Measurements from ENCODE around the gene DNAJC1. TPM values are rescaled to one million over a fixed set of nuclear protein-coding genes. Genes with fewer than 3 reads are reported as not detected.
"Not testable (repeated sequence)": the region's sequence is repeated elsewhere in the genome, so short reads cannot be mapped to it uniquely, and the experiment has no call there.

Gene DNAJC1
- total RNA-seq, 1 experiment from 2014 or later, result 19.1 TPM

- H4K20me1 ChIP-seq (ENCODE audit: insufficient read depth), result no peaks in the 10 kb centered on the region
- no peak for DNase-seq
- no peaks in the 10 kb centered on the region for H3K36me3 ChIP-seq (ENCODE audit: low read depth)
- H3K4me3 ChIP-seq, result no peak overlapping the region
- H3K27ac ChIP-seq, result no peak overlapping the region
- CTCF ChIA-PET, result no interaction called here
- intact Hi-C loops (cut with micrococcal nuclease; ENCODE audit: unreplicated experiment), result no loop called here
- POLR2A ChIA-PET (ENCODE audit: unreplicated experiment), result no interaction called here
- no peak overlapping the region for H3K4me2 ChIP-seq
- no peaks in the 10 kb centered on the region for H3K9me2 ChIP-seq (ENCODE audit: insufficient read depth)
- H3K27me3 ChIP-seq (ENCODE audit: insufficient read depth, low read depth), result no peaks in the 10 kb centered on the region
- H3K79me2 ChIP-seq (ENCODE audit: low read depth), result no peaks in the 10 kb centered on the region
- no peaks in the 10 kb centered on the region for H3K9me3 ChIP-seq (ENCODE audit: insufficient read depth, low read depth)
- TF ChIP-seq CTCF (conservative IDR thresholded peaks at IDR 0.05) (no peak), EZH2 (IDR thresholded peaks at IDR 0.05; ENCODE audit: low read depth) (no peak)
- no peak overlapping the region for H2AFZ ChIP-seq
- BruUV-seq (replicated peaks), result no TSS peak
- H3K4me1 ChIP-seq (replicated peaks; ENCODE audit: insufficient read depth), result no peaks in the 10 kb centered on the region
- H3F3A ChIP-seq (ENCODE audit: insufficient read depth, low read depth), result no peaks in the 10 kb centered on the region
Measured at GRCh38 chr10:21843645-21844044, 159.9 kb downstream of the DNAJC1 start.

GRCh38 chr10:21841273-21841672, 162.3 kb downstream of the DNAJC1 start:
- BruUV-seq (replicated peaks); H3K4me3 ChIP-seq; H3K9me2 ChIP-seq (ENCODE audit: insufficient read depth); H3F3A ChIP-seq (ENCODE audit: insufficient read depth, low read depth); H3K4me1 ChIP-seq (replicated peaks; ENCODE audit: insufficient read depth); POLR2A ChIA-PET (ENCODE audit: unreplicated experiment); intact Hi-C loops (cut with micrococcal nuclease; ENCODE audit: unreplicated experiment); H3K4me2 ChIP-seq; DNase-seq; H3K27me3 ChIP-seq (ENCODE audit: insufficient read depth, low read depth); H2AFZ ChIP-seq; H4K20me1 ChIP-seq (ENCODE audit: insufficient read depth); H3K36me3 ChIP-seq (ENCODE audit: low read depth); H3K9me3 ChIP-seq (ENCODE audit: insufficient read depth, low read depth); H3K27ac ChIP-seq; CTCF ChIA-PET; H3K79me2 ChIP-seq (ENCODE audit: low read depth): not testable (repeated sequence)

GRCh38 chr10:21837487-21837886, 166.0 kb downstream of the DNAJC1 start:
- H4K20me1 ChIP-seq (ENCODE audit: insufficient read depth); CTCF ChIA-PET; H3K9me2 ChIP-seq (ENCODE audit: insufficient read depth); H3K9me3 ChIP-seq (ENCODE audit: insufficient read depth, low read depth); POLR2A ChIA-PET (ENCODE audit: unreplicated experiment); H3K27me3 ChIP-seq (ENCODE audit: insufficient read depth, low read depth); H3K27ac ChIP-seq; BruUV-seq (replicated peaks); H3K36me3 ChIP-seq (ENCODE audit: low read depth); H3K79me2 ChIP-seq (ENCODE audit: low read depth); H3K4me2 ChIP-seq; H3K4me3 ChIP-seq; H2AFZ ChIP-seq; intact Hi-C loops (cut with micrococcal nuclease; ENCODE audit: unreplicated experiment); DNase-seq; H3K4me1 ChIP-seq (replicated peaks; ENCODE audit: insufficient read depth); H3F3A ChIP-seq (ENCODE audit: insufficient read depth, low read depth): not testable (repeated sequence)

GRCh38 chr10:21834574-21834973, 169.0 kb downstream of the DNAJC1 start:
- DNase-seq; intact Hi-C loops (cut with micrococcal nuclease; ENCODE audit: unreplicated experiment); H3K9me2 ChIP-seq (ENCODE audit: insufficient read depth); CTCF ChIA-PET; H3K79me2 ChIP-seq (ENCODE audit: low read depth); H3K4me3 ChIP-seq; H3F3A ChIP-seq (ENCODE audit: insufficient read depth, low read depth); H3K9me3 ChIP-seq (ENCODE audit: insufficient read depth, low read depth); BruUV-seq (replicated peaks); POLR2A ChIA-PET (ENCODE audit: unreplicated experiment); H3K4me1 ChIP-seq (replicated peaks; ENCODE audit: insufficient read depth); H3K27ac ChIP-seq; H3K27me3 ChIP-seq (ENCODE audit: insufficient read depth, low read depth); H3K4me2 ChIP-seq; H4K20me1 ChIP-seq (ENCODE audit: insufficient read depth); H3K36me3 ChIP-seq (ENCODE audit: low read depth); H2AFZ ChIP-seq: not testable (repeated sequence)

- Histone ChIP-seq H3K27ac (no peak overlapping the region), H3K9me3 (ENCODE audit: insufficient read depth, low read depth) (no peaks in the 10 kb centered on the region), H2AFZ (no peak overlapping the region), H3K79me2 (ENCODE audit: low read depth) (no peaks in the 10 kb centered on the region), H3K36me3 (ENCODE audit: low read depth) (no peaks in the 10 kb centered on the region), H3K4me3 (no peak overlapping the region), H3F3A (ENCODE audit: insufficient read depth, low read depth) (no peaks in the 10 kb centered on the region), H3K27me3 (ENCODE audit: insufficient read depth, low read depth) (no peaks in the 10 kb centered on the region), H4K20me1 (ENCODE audit: insufficient read depth) (no peaks in the 10 kb centered on the region), H3K4me2 (no peak overlapping the region), H3K9me2 (ENCODE audit: insufficient read depth) (no peaks in the 10 kb centered on the region), H3K4me1 (replicated peaks; ENCODE audit: insufficient read depth) (no peaks in the 10 kb centered on the region)
- CTCF ChIA-PET, result no interaction called here
- no TSS peak for BruUV-seq (replicated peaks)
- no peak for DNase-seq
- POLR2A ChIA-PET (ENCODE audit: unreplicated experiment), result no interaction called here
- TF ChIP-seq EZH2 (IDR thresholded peaks at IDR 0.05; ENCODE audit: low read depth) (no peak), CTCF (conservative IDR thresholded peaks at IDR 0.05) (no peak)
- intact Hi-C loops (cut with micrococcal nuclease; ENCODE audit: unreplicated experiment), result no loop called here
Measured at GRCh38 chr10:21832821-21833130, 170.8 kb downstream of the DNAJC1 start.
